HG03520 (cell line): ENCODE data around the gene CEP72.

Source experiments
- ATAC-seq: cut with Tn5 transposase; IDR thresholded peaks from one replicate; pipeline ENCODE4 v1.9.1; 2021; ENCODE audit warnings: mild to moderate bottlenecking, moderate library complexity; ENCODE audit not compliant: unreplicated experiment

CEP72 gene

GRCh38 chr5:634191-634590, 22.1 kb downstream of the CEP72 start:
- ATAC-seq = no peak

- no peak for ATAC-seq
These were observed 23.3 kb downstream of the CEP72 start for GRCh38 chr5:635306-636055.

GRCh38 chr5:636951-637350, 24.8 kb downstream of the CEP72 start:
- no peak for ATAC-seq

- ATAC-seq = no peak
These were observed 25.7 kb downstream of the CEP72 start for GRCh38 chr5:637581-638450.

- ATAC-seq = no peak
These were observed 26.5 kb downstream of the CEP72 start for GRCh38 chr5:638501-639252.

- ATAC-seq = no peak
These were observed 27.1 kb downstream of the CEP72 start for GRCh38 chr5:639253-639530.

- no peak for ATAC-seq
These were observed 27.6 kb downstream of the CEP72 start for GRCh38 chr5:639584-640213.

GRCh38 chr5:640461-641330, 28.6 kb downstream of the CEP72 start:
- ATAC-seq = no peak

- no peak for ATAC-seq
These were observed 29.2 kb downstream of the CEP72 start for GRCh38 chr5:641331-641765.

- no peak for ATAC-seq
These were observed 30.3 kb downstream of the CEP72 start for GRCh38 chr5:642481-642880.

GRCh38 chr5:643351-643801, 31.2 kb downstream of the CEP72 start:
- peak; percentile 32 for ATAC-seq

GRCh38 chr5:643811-644271, 31.7 kb downstream of the CEP72 start:
- ATAC-seq = peak; percentile 68

GRCh38 chr5:644509-644908, 32.4 kb downstream of the CEP72 start:
- no peak for ATAC-seq

GRCh38 chr5:644971-645370, 32.8 kb downstream of the CEP72 start:
- no peak for ATAC-seq

- ATAC-seq = no peak
These were observed 33.3 kb downstream of the CEP72 start for GRCh38 chr5:645421-645820.

- ATAC-seq = no peak
These were observed 34.5 kb downstream of the CEP72 start for GRCh38 chr5:646396-647201.

GRCh38 chr5:647311-647710, 35.2 kb downstream of the CEP72 start:
- no peak for ATAC-seq

GRCh38 chr5:647727-648126, 35.6 kb downstream of the CEP72 start:
- no peak for ATAC-seq
